HG03439 (cell line): ENCODE data around the gene SMIM17.

Experiments
- ATAC-seq: cut with Tn5 transposase; IDR thresholded peaks from one replicate; pipeline ENCODE4 v1.9.1; 2021; ENCODE audit warnings: mild to moderate bottlenecking, moderate library complexity; ENCODE audit not compliant: unreplicated experiment

The SMIM17 gene

GRCh38 chr19:56642711-56643459, at the start of gene SMIM17:
Gene SMIM17 (plus strand): TSS chr19:56643159. CDS start chr19:56645668, 2,509 bp downstream.
- no peak for ATAC-seq

GRCh38 chr19:56594446-56594782, 48.5 kb upstream of the SMIM17 start:
- no peak for ATAC-seq

- peak; percentile 96 for ATAC-seq
These were observed 48.0 kb upstream of the SMIM17 start, which contains the start of gene ZNF71 for GRCh38 chr19:56594783-56595547. Gene ZNF71 (plus strand): TSS chr19:56595302. CDS start chr19:56601559, 6,257 bp downstream.

DNA sequence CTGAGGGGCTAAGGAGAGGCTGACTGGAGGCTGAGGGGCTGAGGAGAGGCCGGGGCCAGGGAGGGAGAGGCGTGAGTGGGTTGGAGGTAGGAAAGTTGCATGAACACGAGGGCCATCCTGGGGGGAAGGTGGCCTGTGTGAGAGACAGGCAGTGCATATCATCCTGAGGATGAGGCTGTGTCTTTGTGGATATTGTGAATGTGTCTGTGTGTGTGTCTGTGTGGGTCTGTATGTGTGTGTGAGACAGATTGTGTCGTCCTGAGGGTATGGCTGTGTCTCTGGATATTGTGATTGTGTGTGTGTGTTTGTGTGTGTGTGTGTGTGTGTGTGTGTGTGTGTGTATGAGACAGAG, 47.4 kb upstream of the SMIM17 start:
- ATAC-seq = no peak

- no peak for ATAC-seq
These were observed 46.3 kb upstream of the SMIM17 start for GRCh38 chr19:56596676-56597075.

- no peak for ATAC-seq
These were observed 45.3 kb upstream of the SMIM17 start for GRCh38 chr19:56597696-56598095.

- no peak for ATAC-seq
These were observed 41.6 kb upstream of the SMIM17 start for GRCh38 chr19:56601375-56601774.

DNA sequence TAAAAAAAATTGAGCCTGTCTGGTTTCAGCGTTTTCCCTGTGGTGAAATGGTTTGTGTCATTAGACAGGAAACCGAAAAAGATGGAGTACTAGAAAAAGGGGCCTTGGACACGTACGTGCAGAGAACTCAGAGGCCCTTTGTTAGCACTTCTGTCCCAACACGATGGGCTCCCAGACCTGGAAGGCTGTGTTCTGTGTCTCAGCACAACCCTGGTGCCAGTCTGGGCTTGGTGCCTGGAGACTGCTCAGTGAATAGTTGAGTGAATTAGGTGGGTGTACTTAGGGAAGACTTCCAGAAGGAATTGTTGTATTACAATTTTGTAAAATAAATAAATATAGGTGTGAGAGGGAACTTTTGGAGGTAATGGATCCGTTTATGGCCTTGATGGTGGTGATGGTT, 39.1 kb upstream of the SMIM17 start:
- ATAC-seq = no peak

- no peak for ATAC-seq
These were observed 34.5 kb upstream of the SMIM17 start for GRCh38 chr19:56608274-56608964.

- no peak for ATAC-seq
These were observed 31.7 kb upstream of the SMIM17 start for GRCh38 chr19:56611288-56611687.

DNA sequence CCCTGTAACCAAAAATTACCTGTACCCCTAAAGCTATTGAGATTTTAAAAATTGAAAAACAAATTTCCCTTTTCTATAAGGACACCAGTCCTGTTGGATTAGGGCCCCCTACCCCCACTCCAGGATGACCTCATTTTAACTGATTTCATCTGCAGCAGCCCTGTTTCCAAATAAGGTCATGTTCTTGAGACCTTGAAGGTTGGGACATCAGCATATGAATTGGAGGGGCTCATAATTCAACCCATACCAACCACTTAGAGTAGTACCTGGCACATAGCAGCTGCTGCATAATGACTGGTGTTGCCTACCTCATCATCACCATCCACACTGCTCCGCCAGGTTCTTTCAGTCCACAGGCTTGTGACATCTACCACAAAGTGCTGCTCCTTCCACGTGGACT, 30.2 kb upstream of the SMIM17 start:
- ATAC-seq = no peak

GRCh38 chr19:56613639-56614038, 29.3 kb upstream of the SMIM17 start:
- no peak for ATAC-seq

- ATAC-seq = no peak
These were observed 25.4 kb upstream of the SMIM17 start for GRCh38 chr19:56617531-56617930.

DNA sequence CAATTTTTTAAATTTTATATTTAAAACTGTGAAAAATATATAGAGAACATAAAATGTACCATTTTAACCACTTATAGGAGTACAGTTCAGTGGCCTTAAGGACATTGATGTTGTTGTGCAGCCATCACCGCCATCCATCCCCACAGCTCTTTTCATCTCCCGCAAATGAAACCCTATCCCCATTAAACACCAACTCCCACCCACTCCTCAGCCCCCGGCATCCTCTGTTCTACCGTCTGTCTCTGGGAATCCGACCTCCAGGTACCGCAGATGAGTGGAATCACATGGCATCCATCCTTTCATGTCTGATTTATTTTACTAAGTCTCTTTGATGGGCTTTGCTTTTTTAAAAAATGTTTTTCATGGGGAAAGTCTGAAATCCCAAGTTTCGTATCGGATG, 23.8 kb upstream of the SMIM17 start:
- ATAC-seq = no peak

DNA sequence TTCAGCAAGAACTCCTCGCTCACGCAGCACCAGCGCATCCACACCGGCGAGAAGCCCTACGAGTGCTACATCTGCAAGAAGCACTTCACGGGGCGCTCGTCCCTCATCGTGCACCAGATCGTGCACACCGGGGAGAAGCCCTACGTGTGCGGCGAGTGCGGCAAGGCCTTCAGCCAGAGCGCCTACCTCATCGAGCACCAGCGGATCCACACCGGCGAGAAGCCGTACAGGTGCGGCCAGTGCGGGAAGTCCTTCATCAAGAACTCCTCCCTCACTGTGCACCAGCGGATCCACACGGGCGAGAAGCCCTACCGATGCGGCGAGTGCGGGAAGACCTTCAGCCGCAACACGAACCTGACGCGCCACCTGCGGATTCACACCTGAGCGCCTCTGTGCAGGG, 20.6 kb upstream of the SMIM17 start:
- no peak for ATAC-seq

DNA sequence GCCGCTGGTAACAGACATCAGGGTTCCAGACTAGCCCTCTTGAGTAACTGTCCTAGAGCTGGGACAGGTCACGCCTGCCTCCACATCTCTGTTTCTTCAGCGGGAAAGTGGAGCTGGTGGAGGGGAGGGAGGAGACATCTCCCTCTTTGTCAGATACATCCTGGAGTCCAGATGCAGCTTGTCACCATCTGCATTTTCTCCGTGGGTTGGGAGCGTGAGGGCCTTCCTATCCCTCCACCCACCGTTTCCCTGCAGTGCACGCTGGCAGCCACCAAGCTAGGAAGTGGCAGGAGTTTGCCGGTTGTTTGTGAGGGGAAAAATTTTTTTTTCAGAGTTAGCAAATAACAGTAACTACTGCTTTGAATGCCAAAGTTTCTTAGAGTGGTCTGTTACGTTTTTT, 20.0 kb upstream of the SMIM17 start:
- ATAC-seq = no peak

GRCh38 chr19:56625708-56626107, 17.3 kb upstream of the SMIM17 start:
- ATAC-seq = no peak

GRCh38 chr19:56633021-56633420, 9.9 kb upstream of the SMIM17 start:
- no peak for ATAC-seq

GRCh38 chr19:56637976-56638555, 4.9 kb upstream of the SMIM17 start:
- no peak for ATAC-seq

- no peak for ATAC-seq
These were observed 3.7 kb upstream of the SMIM17 start for GRCh38 chr19:56639217-56639616.

- no peak for ATAC-seq
These were observed 549 bp downstream of the SMIM17 start for GRCh38 chr19:56643460-56643955.
